H1 (cell line): Measurements from ENCODE around the gene NR2F6. TPM values are rescaled to one million over a fixed set of nuclear protein-coding genes. Genes with fewer than 3 reads are reported as not detected.

Experiments used
- CTCF ChIA-PET: fragments of 300-600 bp; sonication (Branson Sonifier 250); formaldehyde crosslinking; loops from one replicate; lab custom pipeline; 2021; ENCODE audit not compliant: partially characterized antibody; lab: Charles Lee
- POLR2A ChIA-PET: fragments of 300-600 bp; sonication (Branson Sonifier 250); formaldehyde crosslinking; loops from one replicate; lab custom pipeline; 2021; ENCODE audit warnings: inconsistent platforms; ENCODE audit not compliant: partially characterized antibody; lab: Charles Lee
- DNase-seq, 2 experiments: peaks; one replicate each; pipeline versions ENCODE4 v3.0.0 to v3.0.0-alpha.2; 2010 to 2022; ENCODE audit warnings: low spot score in 2 of 2, low read depth in 1 of 2, mixed read lengths in 1 of 2
- FAIRE-seq: peaks from 2 replicates; lab custom pipeline; 2011; peaks lifted over from hg19 to GRCh38; lab: Jason Lieb, UNC
- H2AFZ ChIP-seq: 2 replicates; pipeline ENCODE4 v1.8.1; 2012; ENCODE audit warnings: low read length, inconsistent platforms
- H2AK5ac ChIP-seq: 2 replicates; pipeline ENCODE4 v1.6.1; 2013; ENCODE audit warnings: low read depth, low read length
- H2BK120ac ChIP-seq: replicated peaks from 2 replicates; pipeline ENCODE3; 2013; ENCODE audit warnings: low read depth, low read length, inconsistent platforms
- H2BK12ac ChIP-seq: 2 replicates; pipeline ENCODE4 v1.6.1; 2013; ENCODE audit warnings: low read depth, low read length
- H2BK15ac ChIP-seq: 2 replicates; pipeline ENCODE4 v1.6.1; 2013; ENCODE audit warnings: low read length
- H2BK20ac ChIP-seq: 2 replicates; pipeline ENCODE4 v1.6.1; 2013; ENCODE audit warnings: low read length
- H2BK5ac ChIP-seq: 2 replicates; pipeline ENCODE4 v1.6.1; 2013; ENCODE audit warnings: low read depth, low read length
- H3K14ac ChIP-seq: 2 replicates; pipeline ENCODE4 v1.6.1; 2013; ENCODE audit warnings: inconsistent platforms; ENCODE audit not compliant: insufficient read length
- H3K18ac ChIP-seq: 2 replicates; pipeline ENCODE4 v1.6.1; 2013; ENCODE audit warnings: low read length; ENCODE audit errors: extremely low read depth
- H3K23ac ChIP-seq: 2 replicates; pipeline ENCODE4 v1.6.1; 2013; ENCODE audit warnings: inconsistent platforms; ENCODE audit not compliant: insufficient read length
- H3K23me2 ChIP-seq: 2 replicates; pipeline ENCODE4 v1.6.1; 2013; ENCODE audit warnings: low read depth, low read length
- H3K27ac ChIP-seq: 2 replicates; pipeline ENCODE4 v1.6.1; 2011; ENCODE audit warnings: low read depth, low read length, inconsistent platforms
- H3K27me3 ChIP-seq, 4 experiments: replicated peaks in 1 of 4; 1 replicate in 1 of 4; 2 replicates in 3 of 4; pipeline versions ENCODE4 v1.6.1 to v1.8.1; 2011 to 2013; ENCODE audit warnings: low read length in 3 of 4, mild to moderate bottlenecking in 3 of 4, inconsistent platforms in 2 of 4, mixed read lengths in 2 of 4, moderate library complexity in 1 of 4; ENCODE audit not compliant: control insufficient read depth in 3 of 4, insufficient read depth in 3 of 4; ENCODE audit errors: extremely low read depth in 1 of 4
- H3K36me3 ChIP-seq, 4 experiments: 2 replicates each; pipeline versions ENCODE4 v1.6.1 to v1.8.1; 2011 to 2013; ENCODE audit warnings: mild to moderate bottlenecking in 4 of 4, low read length in 3 of 4, moderate library complexity in 2 of 4, control low read depth in 1 of 4, inconsistent platforms in 1 of 4; ENCODE audit not compliant: insufficient read depth in 4 of 4, control insufficient read depth in 2 of 4
- H3K4ac ChIP-seq: replicated peaks from 2 replicates; pipeline ENCODE3; 2013; ENCODE audit warnings: low read length, low read depth, mixed read lengths, inconsistent platforms; ENCODE audit not compliant: insufficient read length
- H3K4me1 ChIP-seq, 4 experiments: replicated peaks in 1 of 4; 1 replicate in 1 of 4; 2 replicates in 3 of 4; pipeline versions ENCODE4 v1.6.1 to v1.8.1; 2011 to 2013; ENCODE audit warnings: low read length in 3 of 4, inconsistent platforms in 2 of 4, mixed read lengths in 1 of 4; ENCODE audit not compliant: insufficient read depth in 4 of 4, control insufficient read depth in 3 of 4
- H3K4me2 ChIP-seq, 2 experiments: 2 replicates each; pipeline versions ENCODE4 v1.6.1 to v1.8.1; 2011 to 2013; ENCODE audit warnings: low read depth in 2 of 2, low read length in 2 of 2, control low read depth in 1 of 2, inconsistent platforms in 1 of 2, mild to moderate bottlenecking in 1 of 2; ENCODE audit not compliant: insufficient read depth in 1 of 2
- H3K4me3 ChIP-seq, 4 experiments: fragments of 200-600, 300-600 bp in 1 of 4; sonication (generic), shearing (Covaris generic), sonication (Bioruptor Twin) in 1 of 4; 2 replicates each; pipeline versions ENCODE4 v1.5.1 to v1.8.1; 2011 to 2016; ENCODE audit warnings: low read length in 4 of 4, low read depth in 3 of 4, control low read depth in 2 of 4, inconsistent platforms in 2 of 4, mild to moderate bottlenecking in 2 of 4, mixed read lengths in 1 of 4, moderate library complexity in 1 of 4; ENCODE audit not compliant: insufficient read depth in 2 of 4; ENCODE audit errors: extremely low read depth in 1 of 4
- H3K56ac ChIP-seq: replicated peaks from 2 replicates; pipeline ENCODE3; 2013; ENCODE audit warnings: low read depth, mild to moderate bottlenecking, mixed read lengths, low read length, inconsistent platforms; ENCODE audit not compliant: insufficient read length
- H3K79me1 ChIP-seq: 2 replicates; pipeline ENCODE4 v1.6.1; 2013; ENCODE audit warnings: low read depth, low read length, control low read depth
- H3K79me2 ChIP-seq, 2 experiments: 2 replicates each; pipeline versions ENCODE4 v1.6.1 to v1.8.1; 2012 to 2013; ENCODE audit warnings: low read length in 2 of 2, mild to moderate bottlenecking in 2 of 2, inconsistent platforms in 1 of 2; ENCODE audit not compliant: insufficient read depth in 2 of 2, control insufficient read depth in 1 of 2
- H3K9ac ChIP-seq, 4 experiments: replicated peaks in 1 of 4; 1 replicate in 1 of 4; 2 replicates in 3 of 4; pipeline versions ENCODE4 v1.6.1 to v1.8.1; 2011 to 2013; ENCODE audit warnings: low read depth in 3 of 4, low read length in 3 of 4, control low read depth in 2 of 4, mild to moderate bottlenecking in 2 of 4, moderate library complexity in 2 of 4, inconsistent platforms in 1 of 4; ENCODE audit errors: extremely low read depth in 1 of 4
- H3K9me3 ChIP-seq, 2 experiments: 2 replicates each; pipeline versions ENCODE4 v1.6.1 to v1.8.1; 2012 to 2013; ENCODE audit warnings: mild to moderate bottlenecking in 2 of 2, moderate library complexity in 2 of 2, control low read depth in 1 of 2, inconsistent platforms in 1 of 2, low read depth in 1 of 2, low read length in 1 of 2, mixed read lengths in 1 of 2; ENCODE audit not compliant: insufficient read depth in 2 of 2
- H4K20me1 ChIP-seq, 2 experiments: replicated peaks in 1 of 2; 2 replicates each; pipeline versions ENCODE3 to v1.8.1; 2011 to 2013; ENCODE audit warnings: inconsistent platforms in 2 of 2, low read length in 2 of 2, mild to moderate bottlenecking in 1 of 2; ENCODE audit not compliant: insufficient read depth in 2 of 2, control insufficient read depth in 1 of 2
- H4K5ac ChIP-seq: 2 replicates; pipeline ENCODE4 v1.6.1; 2013; ENCODE audit warnings: low read length, low read depth, mixed read lengths, inconsistent platforms; ENCODE audit not compliant: insufficient read length
- H4K8ac ChIP-seq: 2 replicates; pipeline ENCODE4 v1.8.0; 2013; ENCODE audit warnings: mild to moderate bottlenecking, moderate library complexity, low read length, inconsistent platforms; ENCODE audit not compliant: insufficient read depth; ENCODE audit errors: extremely low read depth
- H4K91ac ChIP-seq: replicated peaks from 2 replicates; pipeline ENCODE3; 2013; ENCODE audit warnings: low read length, mixed read lengths, inconsistent platforms; ENCODE audit not compliant: insufficient read length
- ASH2L ChIP-seq: fragments of 200-600, 300-600 bp; sonication (generic); IDR thresholded peaks from one replicate; pipeline ENCODE4 v1.7.1; 2017; ENCODE audit warnings: low read length
- EP300 ChIP-seq, 2 experiments: IDR thresholded peaks; 1 replicate in 1 of 2; 2 replicates in 1 of 2; pipeline ENCODE4 v1.6.1; 2011 to 2012; ENCODE audit warnings: low read depth in 2 of 2, low read length in 2 of 2, mild to moderate bottlenecking in 2 of 2, borderline replicate concordance in 1 of 2, inconsistent platforms in 1 of 2, moderate library complexity in 1 of 2
- GTF2F1 ChIP-seq: IDR thresholded peaks from 2 replicates; pipeline ENCODE4 v1.6.1; 2012; ENCODE audit warnings: low read depth, low read length, improper control_type of control experiment, borderline replicate concordance
- HDAC6 ChIP-seq: IDR thresholded peaks from one replicate; pipeline ENCODE4 v1.7.1; 2012; ENCODE audit warnings: low read depth, mild to moderate bottlenecking, inconsistent platforms, low read length, moderate library complexity
- KDM1A ChIP-seq: fragments of 200-600, 300-600 bp; sonication (generic); IDR thresholded peaks from 2 replicates; pipeline ENCODE4 v1.7.1; 2016; ENCODE audit warnings: mild to moderate bottlenecking, low read length, borderline replicate concordance
- KDM5A ChIP-seq: fragments of 200-600 bp; IDR thresholded peaks from 2 replicates; pipeline ENCODE4 v1.7.1; 2012; ENCODE audit warnings: mild to moderate bottlenecking, low read length, inconsistent platforms, mixed read lengths
- MAFK ChIP-seq: IDR thresholded peaks from 2 replicates; pipeline ENCODE4 v1.6.1; 2012; ENCODE audit warnings: low read depth, mild to moderate bottlenecking, improper control_type of control experiment, low read length
- NANOG ChIP-seq: IDR thresholded peaks from 2 replicates; pipeline ENCODE4 v1.6.1; 2011; ENCODE audit warnings: low read length, low read depth, mild to moderate bottlenecking, inconsistent platforms; ENCODE audit not compliant: insufficient read depth, poor library complexity, severe bottlenecking
- RNF2 ChIP-seq: fragments of 200-900, 300-1000 bp; sonication (generic); IDR thresholded peaks from 2 replicates; pipeline ENCODE4 v1.7.1; 2016; ENCODE audit warnings: borderline replicate concordance, low read depth, mild to moderate bottlenecking, antibody characterized with exemption, low read length; ENCODE audit not compliant: poor library complexity, severe bottlenecking; ENCODE audit errors: missing control alignments
- SRF ChIP-seq: IDR thresholded peaks from 2 replicates; pipeline ENCODE4 v1.6.1; 2011; ENCODE audit warnings: mild to moderate bottlenecking, low read depth, low read length, moderate library complexity
- SUZ12 ChIP-seq: fragments of 200-600 bp; sonication (generic); IDR thresholded peaks from 2 replicates; pipeline ENCODE4 v1.6.1; 2012; ENCODE audit warnings: mild to moderate bottlenecking, inconsistent platforms, low read length, moderate library complexity, mixed read lengths
- YY1 ChIP-seq: IDR thresholded peaks from 2 replicates; pipeline ENCODE4 v1.6.1; 2011; ENCODE audit warnings: low read depth, mild to moderate bottlenecking, low read length
- WGBS, 2 experiments: shearing (Covaris generic) in 1 of 2; methylation state at CpG; one replicate each; pipeline versions ENCODE4 v1.1.6 to v1.1.7; 2013 to 2015; ENCODE audit warnings: low lambda C conversion rate in 2 of 2, mixed read lengths in 2 of 2, inconsistent platforms in 1 of 2, low coverage in 1 of 2, missing lambda C conversion rate in 1 of 2; ENCODE audit not compliant: insufficient replicate concordance in 2 of 2, insufficient coverage in 1 of 2, insufficient read length in 1 of 2; ENCODE audit errors: extremely low coverage in 1 of 2, missing lambda C conversion rate in 1 of 2; 5-methylcytosine and 5-hydroxymethylcytosine counted together
- polyA plus RNA-seq, 7 experiments: library from polyadenylated mRNA; depleted of rRNA in 3 of 7; stranded (reverse) in 5 of 7; unstranded in 2 of 7; fragments of >200 nt in 5 of 7; fragments of 200-250 nt in 2 of 7; gene quantifications; 1 replicate in 5 of 7; 2 replicates in 1 of 7; 4 replicates in 1 of 7; pipeline versions ENCODE4 v1.2.1 to v1.2.3, GENCODE V29; 2011 to 2013; ENCODE audit warnings: missing spikeins in 2 of 7, mixed read lengths in 2 of 7
- total RNA-seq: library from RNA; stranded (reverse); fragmentation: NEBNext Ultra II Directional; extraction: Animal tissue kit (Norgen Biotek cat#: 25700); gene quantifications from 2 replicates; pipeline ENCODE4 v1.2.1, GENCODE V29; 2021

The NR2F6 gene
- total and polyA plus RNA-seq, 2 of the 8 experiments (the other 6 are each of a cell fraction or from before 2014, with no cell fraction given) = 99.7 to 114 TPM

DNA sequence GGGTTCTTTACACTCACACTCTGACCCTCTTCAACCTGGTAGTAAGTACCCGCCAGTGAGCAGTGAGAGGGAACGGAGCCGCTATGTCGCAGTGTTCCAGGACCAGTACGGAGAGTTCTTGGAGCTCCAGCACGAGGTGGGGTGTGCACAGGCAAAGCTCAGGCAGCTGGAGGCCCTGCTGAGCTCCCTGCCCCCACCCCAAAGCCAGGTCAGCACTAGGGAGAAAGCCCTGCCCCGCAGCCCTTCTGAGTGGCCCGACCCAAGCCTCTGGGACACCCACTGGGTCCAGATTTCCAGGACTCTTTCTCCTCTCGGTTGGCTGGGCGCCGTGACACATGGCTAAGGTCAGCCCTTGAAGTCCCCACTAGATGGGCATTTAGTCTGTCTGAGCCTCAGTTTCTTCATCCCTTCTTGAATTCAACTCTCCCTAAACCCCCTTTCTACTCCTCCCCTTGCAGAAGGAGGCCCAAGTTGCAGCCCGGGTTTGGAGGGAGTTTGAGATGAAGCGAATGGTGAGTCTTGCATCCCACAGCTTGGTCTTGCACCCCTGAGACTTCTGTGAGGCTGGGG lies 17.8 kb downstream of the NR2F6 start:
- no peak overlapping the region; the same call in 1 of the 2 replicates for H3K18ac ChIP-seq
- peaks cover 5 to 9% of the 10 kb centered on the region in 2 experiments for H4K20me1 ChIP-seq
- DNase-seq (no peak), FAIRE-seq (no peak)
- no peak overlapping the region for H2BK15ac ChIP-seq
- H3K36me3 ChIP-seq = peaks cover 4 to 30% (median 12%) of the 10 kb centered on the region in 4 experiments; a peak in 7 of 8 replicates
- no peak overlapping the region for H3K23ac ChIP-seq
- H3K79me1 ChIP-seq = peaks cover 7% of the 10 kb centered on the region; the same call in 1 of the 2 replicates
- WGBS, 2 experiments = 82% methylated on average over 13 of the region's 13 CpGs; no CpG with 5 or more reads in 1 of the 2 experiments
- no peak overlapping the region for H4K8ac ChIP-seq
- no peak overlapping the region for H4K5ac ChIP-seq
- H3K56ac ChIP-seq = no peak overlapping the region
- H3K4me2 ChIP-seq = peak overlapping the region in 1 of 2 experiments; percentile 19; a peak in 2 of 4 replicates
- no peak overlapping the region for H2BK20ac ChIP-seq
- no peaks in the 10 kb centered on the region for H3K9me3 ChIP-seq
- no peak overlapping the region for H3K4ac ChIP-seq
- no peak overlapping the region for H2AFZ ChIP-seq
- no peak overlapping the region for H4K91ac ChIP-seq
- ChIA-PET CTCF (interaction anchor here (0.8 to 3.8 kb wide), 4 partner anchors 10 to 96 kb away, joined by 3 to 23 read pairs (median 4); partner anchors contain the start of gene ANKLE1), POLR2A (interaction anchor here (0.5 to 12.3 kb wide), 14 partner anchors 9 to 193 kb away, joined by 3 to 118 read pairs (median 6); partner anchors contain the start of genes ANKLE1, ANO8, NR2F6 and USE1)
- H3K14ac ChIP-seq = no peak overlapping the region
- H2AK5ac ChIP-seq = no peak overlapping the region
- H2BK5ac ChIP-seq = no peak overlapping the region
- no peak overlapping the region for H2BK120ac ChIP-seq
- H3K79me2 ChIP-seq = peaks cover 0 to 9% of the 10 kb centered on the region in 2 experiments; a peak in 1 of 4 replicates
- no peaks in the 10 kb centered on the region for H3K27me3 ChIP-seq
- H3K4me1 ChIP-seq = peaks cover 0 to 4% (median 3%) of the 10 kb centered on the region in 4 experiments; a peak in 6 of 7 replicates
- peak overlapping the region in 1 of 4 experiments; percentile 11; a peak in 1 of 8 replicates for H3K4me3 ChIP-seq
- no peak overlapping the region for H3K27ac ChIP-seq
- H3K23me2 ChIP-seq = no peaks in the 10 kb centered on the region
- H3K9ac ChIP-seq = peak overlapping the region in 1 of 4 experiments; percentile 22; a peak in 1 of 7 replicates
- H2BK12ac ChIP-seq = no peak overlapping the region; the same call in 1 of the 2 replicates
- no peak for TF ChIP-seq ASH2L
- TF ChIP-seq SRF = no peak
- TF ChIP-seq KDM1A = no peak
- TF ChIP-seq NANOG = no peak
- TF ChIP-seq EP300 (IDR thresholded peaks at IDR 0.05; ENCODE audit: borderline replicate concordance in 1 of 2, low read depth in 2 of 2, low read length in 2 of 2) = no peak
- TF ChIP-seq RNF2 = no peak
- TF ChIP-seq SUZ12 = no peak
- TF ChIP-seq KDM5A = no peak
- TF ChIP-seq GTF2F1 = no peak
- TF ChIP-seq YY1 = no peak
- no peak for TF ChIP-seq HDAC6
- no peak for TF ChIP-seq MAFK
